Esophagus squamous epithelium (tissue), 4 donors: Measurements from ENCODE around the gene KLF8.

Experiments used
- POLR2A ChIP-seq, 4 donors: fragments of 450-650 bp; IDR thresholded peaks; one replicate each; pipeline ENCODE4 v1.6.1; 2017; ENCODE audit warnings: antibody characterized with exemption in 4 of 4, mild to moderate bottlenecking in 4 of 4, moderate library complexity in 3 of 4
- TF ChIP-seq, protein P1 (sequence below), 6 experiments: fragments of 450-650 bp in 4 of 6; fragments of 200-600 bp in 2 of 6; sonication (generic) in 2 of 6; IDR thresholded peaks; one replicate each; pipeline ENCODE4 v1.5.1; 2016 to 2019; ENCODE audit warnings: antibody characterized with exemption in 6 of 6, mild to moderate bottlenecking in 4 of 6, moderate library complexity in 4 of 6

DNA sequence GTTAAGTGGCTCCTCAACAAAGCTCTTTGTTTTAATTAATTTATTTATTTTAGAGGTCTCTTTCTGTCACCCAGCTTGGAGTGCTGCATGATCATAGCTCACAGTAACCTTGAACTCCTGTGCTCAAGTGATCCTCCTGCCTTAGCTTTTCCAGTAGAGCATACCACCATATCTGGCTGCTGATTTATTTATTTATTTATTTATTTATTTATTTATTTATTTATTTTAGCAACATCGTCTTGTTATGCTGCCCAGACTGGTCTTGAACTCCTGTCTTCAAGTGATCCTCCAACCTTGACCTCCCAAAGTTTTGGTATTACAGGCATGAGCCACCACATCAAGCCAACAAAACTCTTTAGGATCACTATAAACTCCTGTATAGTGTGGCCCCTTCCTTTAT lies 15.8 kb upstream of the KLF8 start:
- TF ChIP-seq, protein P1, sequence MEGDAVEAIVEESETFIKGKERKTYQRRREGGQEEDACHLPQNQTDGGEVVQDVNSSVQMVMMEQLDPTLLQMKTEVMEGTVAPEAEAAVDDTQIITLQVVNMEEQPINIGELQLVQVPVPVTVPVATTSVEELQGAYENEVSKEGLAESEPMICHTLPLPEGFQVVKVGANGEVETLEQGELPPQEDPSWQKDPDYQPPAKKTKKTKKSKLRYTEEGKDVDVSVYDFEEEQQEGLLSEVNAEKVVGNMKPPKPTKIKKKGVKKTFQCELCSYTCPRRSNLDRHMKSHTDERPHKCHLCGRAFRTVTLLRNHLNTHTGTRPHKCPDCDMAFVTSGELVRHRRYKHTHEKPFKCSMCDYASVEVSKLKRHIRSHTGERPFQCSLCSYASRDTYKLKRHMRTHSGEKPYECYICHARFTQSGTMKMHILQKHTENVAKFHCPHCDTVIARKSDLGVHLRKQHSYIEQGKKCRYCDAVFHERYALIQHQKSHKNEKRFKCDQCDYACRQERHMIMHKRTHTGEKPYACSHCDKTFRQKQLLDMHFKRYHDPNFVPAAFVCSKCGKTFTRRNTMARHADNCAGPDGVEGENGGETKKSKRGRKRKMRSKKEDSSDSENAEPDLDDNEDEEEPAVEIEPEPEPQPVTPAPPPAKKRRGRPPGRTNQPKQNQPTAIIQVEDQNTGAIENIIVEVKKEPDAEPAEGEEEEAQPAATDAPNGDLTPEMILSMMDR (IDR thresholded peaks at IDR 0.05), result no peak
- no peak for TF ChIP-seq POLR2A (IDR thresholded peaks at IDR 0.05)
